ENCODE results near the gene SLC2A4RG. TPM values are rescaled to one million over a fixed set of nuclear protein-coding genes. Genes with fewer than 3 reads are reported as not detected.

The SLC2A4RG gene
- total and polyA plus RNA-seq, 2 of the 13 experiments (the other 11 are each of a cell fraction or from before 2014, with no cell fraction given) = 91.4 to 95.9 TPM

- TF ChIP-seq, protein P1, sequence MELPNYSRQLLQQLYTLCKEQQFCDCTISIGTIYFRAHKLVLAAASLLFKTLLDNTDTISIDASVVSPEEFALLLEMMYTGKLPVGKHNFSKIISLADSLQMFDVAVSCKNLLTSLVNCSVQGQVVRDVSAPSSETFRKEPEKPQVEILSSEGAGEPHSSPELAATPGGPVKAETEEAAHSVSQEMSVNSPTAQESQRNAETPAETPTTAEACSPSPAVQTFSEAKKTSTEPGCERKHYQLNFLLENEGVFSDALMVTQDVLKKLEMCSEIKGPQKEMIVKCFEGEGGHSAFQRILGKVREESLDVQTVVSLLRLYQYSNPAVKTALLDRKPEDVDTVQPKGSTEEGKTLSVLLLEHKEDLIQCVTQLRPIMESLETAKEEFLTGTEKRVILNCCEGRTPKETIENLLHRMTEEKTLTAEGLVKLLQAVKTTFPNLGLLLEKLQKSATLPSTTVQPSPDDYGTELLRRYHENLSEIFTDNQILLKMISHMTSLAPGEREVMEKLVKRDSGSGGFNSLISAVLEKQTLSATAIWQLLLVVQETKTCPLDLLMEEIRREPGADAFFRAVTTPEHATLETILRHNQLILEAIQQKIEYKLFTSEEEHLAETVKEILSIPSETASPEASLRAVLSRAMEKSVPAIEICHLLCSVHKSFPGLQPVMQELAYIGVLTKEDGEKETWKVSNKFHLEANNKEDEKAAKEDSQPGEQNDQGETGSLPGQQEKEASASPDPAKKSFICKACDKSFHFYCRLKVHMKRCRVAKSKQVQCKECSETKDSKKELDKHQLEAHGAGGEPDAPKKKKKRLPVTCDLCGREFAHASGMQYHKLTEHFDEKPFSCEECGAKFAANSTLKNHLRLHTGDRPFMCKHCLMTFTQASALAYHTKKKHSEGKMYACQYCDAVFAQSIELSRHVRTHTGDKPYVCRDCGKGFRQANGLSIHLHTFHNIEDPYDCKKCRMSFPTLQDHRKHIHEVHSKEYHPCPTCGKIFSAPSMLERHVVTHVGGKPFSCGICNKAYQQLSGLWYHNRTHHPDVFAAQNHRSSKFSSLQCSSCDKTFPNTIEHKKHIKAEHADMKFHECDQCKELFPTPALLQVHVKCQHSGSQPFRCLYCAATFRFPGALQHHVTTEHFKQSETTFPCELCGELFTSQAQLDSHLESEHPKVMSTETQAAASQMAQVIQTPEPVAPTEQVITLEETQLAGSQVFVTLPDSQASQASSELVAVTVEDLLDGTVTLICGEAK (IDR thresholded peaks at IDR 0.05) = no peak
- TF ChIP-seq, protein P1 (CRISPR knock-in tag; IDR thresholded peaks at IDR 0.05) = no peak; the same call in 1 of the 2 replicates
- TF ChIP-seq, protein P2, sequence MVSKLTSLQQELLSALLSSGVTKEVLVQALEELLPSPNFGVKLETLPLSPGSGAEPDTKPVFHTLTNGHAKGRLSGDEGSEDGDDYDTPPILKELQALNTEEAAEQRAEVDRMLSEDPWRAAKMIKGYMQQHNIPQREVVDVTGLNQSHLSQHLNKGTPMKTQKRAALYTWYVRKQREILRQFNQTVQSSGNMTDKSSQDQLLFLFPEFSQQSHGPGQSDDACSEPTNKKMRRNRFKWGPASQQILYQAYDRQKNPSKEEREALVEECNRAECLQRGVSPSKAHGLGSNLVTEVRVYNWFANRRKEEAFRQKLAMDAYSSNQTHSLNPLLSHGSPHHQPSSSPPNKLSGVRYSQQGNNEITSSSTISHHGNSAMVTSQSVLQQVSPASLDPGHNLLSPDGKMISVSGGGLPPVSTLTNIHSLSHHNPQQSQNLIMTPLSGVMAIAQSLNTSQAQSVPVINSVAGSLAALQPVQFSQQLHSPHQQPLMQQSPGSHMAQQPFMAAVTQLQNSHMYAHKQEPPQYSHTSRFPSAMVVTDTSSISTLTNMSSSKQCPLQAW (CRISPR knock-in tag; IDR thresholded peaks at IDR 0.05) = peak; percentile 76
- TF ChIP-seq SSRP1 (CRISPR knock-in tag; IDR thresholded peaks at IDR 0.05) (no peak), ZFP36 (IDR thresholded peaks at IDR 0.05; ENCODE audit: borderline replicate concordance, low read depth, low read length, partially characterized antibody) (no peak), FOXK1 (CRISPR knock-in tag; IDR thresholded peaks at IDR 0.05; ENCODE audit: borderline replicate concordance, low read depth) (0 out of 2 replicates have a peak, but pooled peaks have one; percentile 27), ZNF362 (CRISPR knock-in tag; IDR thresholded peaks at IDR 0.05; ENCODE audit: borderline replicate concordance) (no peak), HDAC1 (CRISPR knock-in tag; IDR thresholded peaks at IDR 0.05) (peak; percentile 43; the same call in 1 of the 2 replicates), FOXO1 (CRISPR knock-in tag; IDR thresholded peaks at IDR 0.05) (peak; percentile 12)
- TF ChIP-seq, protein P3, sequence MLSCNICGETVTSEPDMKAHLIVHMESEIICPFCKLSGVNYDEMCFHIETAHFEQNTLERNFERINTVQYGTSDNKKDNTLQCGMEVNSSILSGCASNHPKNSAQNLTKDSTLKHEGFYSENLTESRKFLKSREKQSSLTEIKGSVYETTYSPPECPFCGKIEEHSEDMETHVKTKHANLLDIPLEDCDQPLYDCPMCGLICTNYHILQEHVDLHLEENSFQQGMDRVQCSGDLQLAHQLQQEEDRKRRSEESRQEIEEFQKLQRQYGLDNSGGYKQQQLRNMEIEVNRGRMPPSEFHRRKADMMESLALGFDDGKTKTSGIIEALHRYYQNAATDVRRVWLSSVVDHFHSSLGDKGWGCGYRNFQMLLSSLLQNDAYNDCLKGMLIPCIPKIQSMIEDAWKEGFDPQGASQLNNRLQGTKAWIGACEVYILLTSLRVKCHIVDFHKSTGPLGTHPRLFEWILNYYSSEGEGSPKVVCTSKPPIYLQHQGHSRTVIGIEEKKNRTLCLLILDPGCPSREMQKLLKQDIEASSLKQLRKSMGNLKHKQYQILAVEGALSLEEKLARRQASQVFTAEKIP (CRISPR knock-in tag; IDR thresholded peaks at IDR 0.05; ENCODE audit: borderline replicate concordance) = no peak
- TF ChIP-seq, protein P4, sequence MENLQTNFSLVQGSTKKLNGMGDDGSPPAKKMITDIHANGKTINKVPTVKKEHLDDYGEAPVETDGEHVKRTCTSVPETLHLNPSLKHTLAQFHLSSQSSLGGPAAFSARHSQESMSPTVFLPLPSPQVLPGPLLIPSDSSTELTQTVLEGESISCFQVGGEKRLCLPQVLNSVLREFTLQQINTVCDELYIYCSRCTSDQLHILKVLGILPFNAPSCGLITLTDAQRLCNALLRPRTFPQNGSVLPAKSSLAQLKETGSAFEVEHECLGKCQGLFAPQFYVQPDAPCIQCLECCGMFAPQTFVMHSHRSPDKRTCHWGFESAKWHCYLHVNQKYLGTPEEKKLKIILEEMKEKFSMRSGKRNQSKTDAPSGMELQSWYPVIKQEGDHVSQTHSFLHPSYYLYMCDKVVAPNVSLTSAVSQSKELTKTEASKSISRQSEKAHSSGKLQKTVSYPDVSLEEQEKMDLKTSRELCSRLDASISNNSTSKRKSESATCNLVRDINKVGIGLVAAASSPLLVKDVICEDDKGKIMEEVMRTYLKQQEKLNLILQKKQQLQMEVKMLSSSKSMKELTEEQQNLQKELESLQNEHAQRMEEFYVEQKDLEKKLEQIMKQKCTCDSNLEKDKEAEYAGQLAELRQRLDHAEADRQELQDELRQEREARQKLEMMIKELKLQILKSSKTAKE (CRISPR knock-in tag; IDR thresholded peaks at IDR 0.05; ENCODE audit: borderline replicate concordance) = no peak; the same call in 1 of the 2 replicates
Observed at GRCh38 chr20:63765082-63765873, 25.7 kb downstream of the SLC2A4RG start (continued).

Measured in HepG2 (cell line).